GM12875 (cell line): ENCODE results near the gene SLC16A14.

Source experiments
- H3K4me3 ChIP-seq: one replicate; pipeline ENCODE4 v1.5.1; 2011; ENCODE audit warnings: low read depth, low read length, control low read depth
- TF ChIP-seq, protein P1 (sequence below): IDR thresholded peaks from 2 replicates; pipeline ENCODE4 v1.5.1; 2011; ENCODE audit warnings: low read depth, mild to moderate bottlenecking, control low read depth, inconsistent platforms, low read length, moderate library complexity, borderline replicate concordance; ENCODE audit not compliant: insufficient read depth

Gene SLC16A14

DNA sequence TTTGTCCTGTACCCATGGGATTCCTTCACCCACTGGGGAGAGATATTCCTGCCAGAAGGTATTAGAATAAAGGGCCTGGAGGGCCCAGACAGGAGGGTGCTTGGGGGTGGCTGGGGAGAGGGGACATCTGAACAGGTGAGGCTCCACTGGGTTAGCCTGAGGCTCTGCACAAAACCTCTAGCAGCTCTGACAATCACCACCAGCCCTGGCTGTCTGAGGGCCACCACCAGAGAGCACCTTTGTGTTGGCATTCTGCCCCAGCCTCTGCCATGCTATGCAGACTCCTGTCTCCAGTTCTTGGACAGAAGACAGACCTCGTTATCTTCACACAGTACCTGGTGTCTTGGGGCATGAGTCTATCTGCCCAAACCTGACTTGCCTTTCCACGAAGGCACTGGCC is 25.3 kb downstream of the SLC16A14 start:
- no peak overlapping the region for H3K4me3 ChIP-seq
- TF ChIP-seq, protein P1, sequence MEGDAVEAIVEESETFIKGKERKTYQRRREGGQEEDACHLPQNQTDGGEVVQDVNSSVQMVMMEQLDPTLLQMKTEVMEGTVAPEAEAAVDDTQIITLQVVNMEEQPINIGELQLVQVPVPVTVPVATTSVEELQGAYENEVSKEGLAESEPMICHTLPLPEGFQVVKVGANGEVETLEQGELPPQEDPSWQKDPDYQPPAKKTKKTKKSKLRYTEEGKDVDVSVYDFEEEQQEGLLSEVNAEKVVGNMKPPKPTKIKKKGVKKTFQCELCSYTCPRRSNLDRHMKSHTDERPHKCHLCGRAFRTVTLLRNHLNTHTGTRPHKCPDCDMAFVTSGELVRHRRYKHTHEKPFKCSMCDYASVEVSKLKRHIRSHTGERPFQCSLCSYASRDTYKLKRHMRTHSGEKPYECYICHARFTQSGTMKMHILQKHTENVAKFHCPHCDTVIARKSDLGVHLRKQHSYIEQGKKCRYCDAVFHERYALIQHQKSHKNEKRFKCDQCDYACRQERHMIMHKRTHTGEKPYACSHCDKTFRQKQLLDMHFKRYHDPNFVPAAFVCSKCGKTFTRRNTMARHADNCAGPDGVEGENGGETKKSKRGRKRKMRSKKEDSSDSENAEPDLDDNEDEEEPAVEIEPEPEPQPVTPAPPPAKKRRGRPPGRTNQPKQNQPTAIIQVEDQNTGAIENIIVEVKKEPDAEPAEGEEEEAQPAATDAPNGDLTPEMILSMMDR: no peak

DNA sequence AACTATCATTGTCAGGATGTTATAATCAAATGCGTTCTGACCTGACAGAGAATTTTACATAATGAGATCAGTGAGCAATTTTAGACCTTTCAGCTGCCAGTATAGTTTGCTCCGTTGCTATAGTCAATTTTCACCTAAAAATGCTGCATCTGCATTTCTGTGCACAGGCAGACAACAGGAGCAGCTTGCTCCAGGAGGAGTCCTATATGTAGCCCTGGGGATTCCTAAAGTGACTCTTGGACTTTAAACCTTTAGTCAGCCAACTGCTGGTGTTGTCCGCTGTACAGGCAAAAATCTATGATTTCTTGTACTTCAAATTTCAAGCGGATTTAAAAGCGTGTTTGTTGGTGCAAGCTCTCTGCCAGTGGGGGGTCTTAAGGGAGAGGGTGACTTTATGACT is 25.7 kb downstream of the SLC16A14 start:
- no peak overlapping the region for H3K4me3 ChIP-seq
- TF ChIP-seq, protein P1: no peak

DNA sequence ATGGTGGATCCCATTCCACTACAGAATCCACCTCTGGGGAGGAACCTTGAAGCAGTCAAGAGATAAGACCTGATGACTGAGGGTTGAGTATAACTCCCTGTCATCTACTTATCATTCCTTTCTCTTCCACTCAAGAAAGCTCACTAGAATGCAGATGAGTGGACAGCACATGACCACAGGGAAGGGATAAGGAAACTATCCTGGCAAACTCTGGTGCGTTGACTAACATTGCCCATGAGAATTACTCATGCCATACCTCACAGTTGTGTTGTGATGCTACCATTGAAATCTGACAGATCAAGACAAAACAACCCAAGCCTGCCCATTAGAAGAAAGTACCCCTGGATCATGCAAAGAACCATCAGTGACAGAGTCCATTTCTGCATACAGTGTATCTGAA is 26.5 kb downstream of the SLC16A14 start:
- TF ChIP-seq, protein P1: no peak
- no peak overlapping the region for H3K4me3 ChIP-seq

DNA sequence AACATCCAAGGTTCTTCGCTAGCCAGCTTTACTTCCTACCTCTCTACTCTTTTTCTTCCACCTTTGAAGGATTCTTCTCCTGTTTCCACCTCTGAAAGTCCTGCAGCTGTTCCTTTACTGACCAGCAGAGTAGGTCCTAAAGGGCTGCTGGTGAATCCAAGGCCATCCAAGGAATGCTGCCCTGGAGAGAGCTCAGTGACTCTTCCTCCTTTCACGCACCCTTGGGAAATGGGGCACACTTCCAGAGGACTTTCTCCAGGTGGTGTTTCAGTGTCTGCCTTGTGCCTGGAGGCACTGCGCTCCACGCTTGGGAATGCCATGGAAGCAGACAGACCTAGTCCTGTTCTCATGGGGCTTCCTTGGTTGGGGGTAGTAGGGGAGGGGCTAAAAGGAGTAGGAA is 45.4 kb downstream of the SLC16A14 start:
- H3K4me3 ChIP-seq: no peak overlapping the region
- TF ChIP-seq, protein P1: no peak

DNA sequence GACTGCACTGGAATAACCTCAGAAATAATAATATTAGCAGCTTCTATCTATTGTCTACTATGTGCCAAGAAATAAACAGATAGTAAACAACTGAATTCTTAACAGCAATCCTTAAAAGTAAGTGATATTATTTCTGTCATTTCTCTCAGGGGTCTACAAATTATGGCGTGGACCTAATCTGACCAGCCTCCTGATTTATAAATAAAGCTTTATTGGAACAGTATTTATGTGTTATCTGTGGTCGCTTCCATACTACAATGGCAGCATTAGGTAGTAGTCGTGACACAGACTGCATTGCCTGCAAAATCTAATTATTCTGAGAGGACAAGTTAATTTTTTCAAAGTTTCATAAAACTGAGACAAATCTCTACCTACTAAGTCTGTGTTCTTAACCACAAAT is 49.0 kb downstream of the SLC16A14 start:
- H3K4me3 ChIP-seq: no peak overlapping the region

DNA sequence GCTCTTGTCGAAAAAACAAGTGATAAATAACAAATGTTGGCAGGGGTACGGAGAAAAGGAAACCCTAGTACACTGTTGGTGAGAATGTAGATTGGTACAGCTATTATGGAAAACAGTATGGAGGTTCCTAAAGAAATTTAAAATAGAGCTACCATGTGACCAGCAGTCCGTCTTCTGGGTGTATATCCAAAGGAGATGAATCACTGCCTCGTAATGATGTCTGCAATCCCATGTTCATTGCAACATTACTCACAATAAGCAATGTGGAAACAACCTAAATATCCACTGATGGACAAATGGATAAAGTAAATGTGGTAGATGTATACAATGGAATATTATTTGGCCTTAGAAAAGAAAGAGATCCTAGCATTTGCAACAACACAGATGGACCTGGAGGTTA is 50.6 kb downstream of the SLC16A14 start:
- H3K4me3 ChIP-seq: no peak overlapping the region
- TF ChIP-seq, protein P1: no peak

More for the DNA sequence above, 49.0 kb downstream of the SLC16A14 start:
- TF ChIP-seq, protein P1: no peak

DNA sequence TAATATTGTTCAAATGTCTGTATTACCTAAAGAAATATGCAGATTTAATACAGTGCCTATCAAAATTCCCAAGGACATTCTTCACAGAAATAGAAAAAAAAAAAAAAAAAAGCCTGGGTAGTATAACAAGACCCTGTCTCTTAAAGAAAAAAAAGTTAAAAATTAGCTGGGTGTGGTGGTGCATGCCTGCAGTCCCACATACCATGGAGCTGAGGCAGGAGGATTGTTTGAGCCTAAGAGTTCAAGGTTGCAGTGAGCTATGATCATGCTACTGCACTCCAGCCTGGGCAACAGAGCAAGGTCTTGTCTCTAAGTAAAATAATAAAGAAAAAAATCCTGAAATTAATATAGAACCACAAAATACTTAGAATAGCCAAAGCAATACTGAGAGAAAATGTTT is 51.9 kb downstream of the SLC16A14 start:
- TF ChIP-seq, protein P1: no peak
- H3K4me3 ChIP-seq: no peak overlapping the region
